ENCODE results near the gene ZNF616.

DNA sequence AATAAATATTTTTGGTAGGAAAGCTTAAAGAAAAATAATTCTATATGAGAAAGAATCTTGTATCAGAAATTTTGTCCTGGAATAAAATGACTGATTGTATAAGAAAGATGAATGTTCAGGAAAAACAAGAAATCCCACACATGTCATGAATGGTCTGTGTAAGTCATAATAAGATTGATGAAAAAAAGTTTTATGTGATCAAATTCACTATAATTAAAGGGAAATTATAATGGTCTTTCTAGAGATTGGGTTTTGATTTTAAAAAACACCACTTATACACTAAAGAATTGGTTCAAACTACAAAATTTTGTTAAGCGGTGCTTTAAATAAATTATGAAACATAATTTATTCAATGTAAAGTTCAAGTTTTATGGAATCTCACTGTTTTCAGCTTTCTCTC is 37.0 kb downstream of the ZNF616 start:
- no peak for TF ChIP-seq YY1 (IDR thresholded peaks at IDR 0.05; ENCODE audit: insufficient read depth, insufficient read length)
- no peak for TF ChIP-seq ZNF274 (IDR thresholded peaks at IDR 0.05; ENCODE audit: low read depth, low read length)
